ENCODE measurements around the gene CYP2C18.
"Not testable (repeated sequence)": the region's sequence is repeated elsewhere in the genome, so short reads cannot be mapped to it uniquely, and the experiment has no call there.

CYP2C18 gene

DNA sequence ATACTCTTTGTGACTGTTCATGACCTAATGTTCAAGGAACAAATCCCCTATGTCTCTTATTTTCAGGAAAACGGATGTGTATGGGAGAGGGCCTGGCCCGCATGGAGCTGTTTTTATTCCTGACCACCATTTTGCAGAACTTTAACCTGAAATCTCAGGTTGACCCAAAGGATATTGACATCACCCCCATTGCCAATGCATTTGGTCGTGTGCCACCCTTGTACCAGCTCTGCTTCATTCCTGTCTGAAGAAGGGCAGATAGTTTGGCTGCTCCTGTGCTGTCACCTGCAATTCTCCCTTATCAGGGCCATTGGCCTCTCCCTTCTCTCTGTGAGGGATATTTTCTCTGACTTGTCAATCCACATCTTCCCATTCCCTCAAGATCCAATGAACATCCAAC lies 51.7 kb downstream of the CYP2C18 start:
- Histone ChIP-seq H3K4me3 (no peak overlapping the region), H3K27ac (no peak overlapping the region)

- Histone ChIP-seq H3K27ac (no peak overlapping the region), H3K4me3 (no peak overlapping the region)
Measured at GRCh38 chr10:94738588-94738987, 55.1 kb downstream of the CYP2C18 start.

- H3K27ac ChIP-seq, result no peak overlapping the region
- H3K4me3 ChIP-seq, result no peak overlapping the region
Measured at GRCh38 chr10:94747137-94747536, 63.6 kb downstream of the CYP2C18 start.

- Histone ChIP-seq H3K4me3 (no peak overlapping the region), H3K27ac (no peak overlapping the region)
Measured at GRCh38 chr10:94747838-94748237, 64.3 kb downstream of the CYP2C18 start.

GRCh38 chr10:94757916-94758315 lies 74.4 kb downstream of the CYP2C18 start:
- H3K27ac ChIP-seq, result no peak overlapping the region
- H3K4me3 ChIP-seq, result no peak overlapping the region

GRCh38 chr10:94760586-94761178 lies 77.2 kb downstream of the CYP2C18 start:
- Histone ChIP-seq H3K4me3 (no peak overlapping the region), H3K27ac (no peak overlapping the region)

DNA sequence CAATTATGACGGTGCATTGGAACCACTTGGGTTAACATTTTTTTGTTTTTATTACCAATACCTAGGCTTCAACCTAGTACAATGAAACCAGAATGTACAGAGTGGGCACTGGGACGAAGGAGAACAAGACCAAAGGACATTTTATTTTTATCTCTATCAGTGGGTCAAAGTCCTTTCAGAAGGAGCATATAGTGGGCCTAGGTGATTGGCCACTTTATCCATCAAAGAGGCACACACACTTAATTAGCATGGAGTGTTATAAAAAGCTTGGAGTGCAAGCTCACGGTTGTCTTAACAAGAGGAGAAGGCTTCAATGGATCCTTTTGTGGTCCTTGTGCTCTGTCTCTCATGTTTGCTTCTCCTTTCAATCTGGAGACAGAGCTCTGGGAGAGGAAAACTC lies 78.9 kb downstream of the CYP2C18 start, which contains the start of gene CYP2C19:
CYP2C19 (plus strand) TSS at position 289 of the 400 bp plus-strand sequence; CDS start at position 314, 25 bp downstream.
- Histone ChIP-seq H3K27ac (no peak within 1 kb of the TSS), H3K4me3 (no peak within 1 kb of the TSS)

DNA sequence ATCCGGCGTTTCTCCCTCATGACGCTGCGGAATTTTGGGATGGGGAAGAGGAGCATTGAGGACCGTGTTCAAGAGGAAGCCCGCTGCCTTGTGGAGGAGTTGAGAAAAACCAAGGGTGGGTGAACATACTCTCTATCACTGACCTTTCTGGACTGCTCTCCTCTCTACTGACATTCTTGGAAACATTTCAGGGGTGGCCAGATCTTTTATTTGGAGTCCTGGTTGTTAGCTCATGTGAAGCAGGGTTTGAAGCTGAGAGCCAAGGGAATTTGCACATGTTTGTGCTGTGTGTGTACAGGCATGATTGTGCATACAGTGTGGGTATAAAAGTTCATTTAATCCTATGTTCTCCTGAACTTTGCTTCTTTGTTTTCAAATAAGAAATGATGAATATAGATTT lies 91.9 kb downstream of the CYP2C18 start:
- not testable (repeated sequence) for H3K4me3 ChIP-seq, H3K27ac ChIP-seq

DNA sequence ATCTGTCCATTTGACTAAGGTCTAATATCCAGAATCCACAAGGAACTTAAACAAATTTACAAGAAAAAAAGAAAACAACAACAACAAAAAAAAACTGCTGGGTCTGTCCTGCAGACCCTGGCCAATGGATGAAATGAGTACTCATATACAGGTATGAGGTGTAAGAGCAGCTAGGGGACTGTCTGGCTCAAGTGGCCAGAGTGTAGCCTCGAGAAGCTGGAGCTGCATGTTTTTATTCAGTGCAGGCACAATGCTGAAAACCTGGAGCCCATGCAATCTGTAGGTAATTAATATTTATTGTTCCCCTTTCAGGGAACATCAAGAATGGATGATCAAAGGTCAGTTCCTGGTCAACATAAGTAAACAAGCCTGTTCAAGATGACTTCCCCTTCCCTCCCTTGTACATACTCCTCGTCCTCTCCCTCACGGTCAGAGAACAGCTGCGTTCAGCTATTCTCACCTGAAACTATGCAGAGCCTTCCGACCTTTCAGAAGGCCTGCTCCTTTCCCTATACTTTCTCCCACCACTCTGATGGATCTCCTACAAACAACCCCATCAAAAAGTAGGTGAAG lies 94.4 kb downstream of the CYP2C18 start:
- no peak overlapping the region for H3K27ac ChIP-seq
- H3K4me3 ChIP-seq, result no peak overlapping the region

DNA sequence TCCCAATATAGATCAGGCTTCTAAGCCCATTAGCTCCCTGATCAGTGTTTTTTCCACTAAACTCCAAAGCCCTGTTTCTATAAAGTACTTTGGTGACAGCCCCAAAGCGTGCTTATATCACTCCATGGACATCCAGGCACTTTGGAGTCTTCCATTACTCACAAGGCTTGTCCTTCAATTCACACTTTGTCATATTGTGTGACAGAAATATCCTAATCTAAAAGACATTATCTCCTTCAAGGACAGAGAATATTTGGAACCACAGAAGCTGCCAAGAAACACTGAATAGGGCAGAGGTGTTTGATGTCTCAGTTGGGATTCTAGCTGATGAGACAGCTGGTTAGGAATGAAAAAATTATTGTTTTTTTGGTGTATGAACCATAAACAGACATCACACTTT lies 97.3 kb downstream of the CYP2C18 start:
- Histone ChIP-seq H3K4me3 (no peak overlapping the region), H3K27ac (no peak overlapping the region)

DNA sequence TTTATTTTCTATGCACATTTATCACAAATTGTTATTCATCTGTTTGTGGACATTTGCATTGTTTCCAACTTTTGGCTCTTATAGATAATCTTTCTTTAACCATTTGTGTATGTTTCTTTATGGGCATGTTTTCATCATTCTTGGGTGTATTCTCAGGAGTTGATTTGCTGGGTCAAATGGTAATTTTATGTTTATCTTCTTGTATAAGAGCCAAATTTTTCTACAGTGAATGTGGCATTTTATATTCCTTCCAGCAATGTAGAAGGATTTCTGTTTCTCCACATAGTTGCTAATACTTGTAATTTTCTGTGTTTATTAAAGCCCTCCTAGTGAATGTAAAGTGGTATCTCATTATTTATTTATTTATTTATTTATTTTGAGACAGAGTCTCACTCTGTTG lies 100.7 kb downstream of the CYP2C18 start:
- no peak overlapping the region for H3K27ac ChIP-seq
- no peak overlapping the region for H3K4me3 ChIP-seq

- no peak overlapping the region for H3K27ac ChIP-seq
- H3K4me3 ChIP-seq, result no peak overlapping the region
Measured at GRCh38 chr10:94785211-94785610, 101.7 kb downstream of the CYP2C18 start.
